Stimulated activated naive CD8-positive, alpha-beta T cell treated with anti-CD3 and anti-CD28 coated beads, Interleukin-15, Interleukin-2, amounts not matched to agents 100 ng/mL and 50 ng/mL, for 24 hours (primary cell): ENCODE results near the gene IFNAR1.

ENCODE experiments used
- H3K27ac Mint-ChIP-seq: one replicate; pipeline ENCODE4 v1.8.0; 2021; ENCODE audit warnings: mild to moderate bottlenecking, mixed read lengths
- H3K27me3 Mint-ChIP-seq: one replicate; pipeline ENCODE4 v1.8.0; 2021; ENCODE audit warnings: mixed read lengths
- H3K36me3 Mint-ChIP-seq: one replicate; pipeline ENCODE4 v1.8.0; 2021; ENCODE audit warnings: low read depth, mixed read lengths
- H3K4me1 Mint-ChIP-seq: one replicate; pipeline ENCODE4 v1.8.0; 2021; ENCODE audit warnings: low read depth, mixed read lengths
- H3K4me3 Mint-ChIP-seq: one replicate; pipeline ENCODE4 v1.8.0; 2021; ENCODE audit warnings: mild to moderate bottlenecking, mixed read lengths
- H3K9me3 Mint-ChIP-seq: one replicate; pipeline ENCODE4 v1.8.0; 2021; ENCODE audit warnings: mixed read lengths

Gene IFNAR1

DNA sequence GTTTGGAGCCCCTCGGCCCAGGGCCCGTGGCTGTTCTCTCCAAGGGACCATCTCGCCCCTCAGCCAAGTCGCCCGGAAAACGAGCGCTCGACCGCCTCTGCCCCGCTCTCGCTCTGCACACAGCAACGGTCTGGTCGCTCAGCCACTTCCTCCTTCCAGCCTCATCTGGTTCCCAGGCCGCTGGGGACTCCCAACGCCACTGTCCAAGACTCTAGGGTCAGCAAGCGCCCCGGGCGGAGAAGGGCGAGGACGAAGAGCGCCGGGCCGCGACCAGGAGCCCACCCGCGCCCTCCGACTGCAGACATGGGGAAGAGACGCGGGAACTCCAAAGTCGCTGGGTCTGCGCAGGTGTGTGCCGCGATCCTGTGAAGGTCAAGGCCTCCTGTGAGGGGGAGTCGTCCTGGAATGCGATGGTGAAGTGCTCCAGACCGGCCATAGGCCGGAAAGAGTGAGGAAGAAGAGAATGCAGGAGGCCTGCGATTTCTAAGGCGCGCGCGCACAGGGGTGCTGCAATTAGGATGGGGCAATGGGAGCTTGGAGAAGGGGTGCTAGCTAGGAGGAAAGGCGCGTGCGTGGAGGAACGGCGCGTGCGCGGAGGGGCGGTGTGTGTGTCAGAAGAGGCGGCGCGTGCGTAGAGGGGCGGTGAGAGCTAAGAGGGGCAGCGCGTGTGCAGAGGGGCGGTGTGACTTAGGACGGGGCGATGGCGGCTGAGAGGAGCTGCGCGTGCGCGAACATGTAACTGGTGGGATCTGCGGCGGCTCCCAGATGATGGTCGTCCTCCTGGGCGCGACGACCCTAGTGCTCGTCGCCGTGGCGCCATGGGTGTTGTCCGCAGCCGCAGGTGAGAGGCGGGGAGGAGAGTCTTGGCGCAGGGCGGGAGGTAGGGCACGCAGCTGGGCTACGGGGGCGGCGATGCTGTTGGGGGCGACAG is at the start of gene IFNAR1:
Gene IFNAR1 (plus strand): TSS at position 680 of the 931 bp plus-strand sequence. CDS start 86 bp downstream, at position 766.
- Mint-ChIP-seq H3K27ac (no peak within 1 kb of the TSS), H3K36me3 (no peaks in the 10 kb centered on the region), H3K4me1 (peaks cover under 1% of the 10 kb centered on the region), H3K4me3 (no peak within 1 kb of the TSS), H3K9me3 (no peaks in the 10 kb centered on the region), H3K27me3 (no peaks in the 10 kb centered on the region)

- H3K9me3 Mint-ChIP-seq, result peaks cover 4% of the 10 kb centered on the region
- no peaks in the 10 kb centered on the region for H3K27me3 Mint-ChIP-seq
- H3K27ac Mint-ChIP-seq, result no peak overlapping the region
- H3K4me1 Mint-ChIP-seq, result peaks cover 2% of the 10 kb centered on the region
- H3K4me3 Mint-ChIP-seq, result no peak overlapping the region
- peaks cover 67% of the 10 kb centered on the region for H3K36me3 Mint-ChIP-seq
Observed at GRCh38 chr21:33278721-33279120, 46.0 kb upstream of the IFNAR1 start.

GRCh38 chr21:33279330-33279820 is 45.4 kb upstream of the IFNAR1 start:
- H3K27ac Mint-ChIP-seq, result no peak overlapping the region
- no peaks in the 10 kb centered on the region for H3K27me3 Mint-ChIP-seq
- peaks cover 4% of the 10 kb centered on the region for H3K9me3 Mint-ChIP-seq
- H3K4me3 Mint-ChIP-seq, result no peak overlapping the region
- no peaks in the 10 kb centered on the region for H3K4me1 Mint-ChIP-seq
- H3K36me3 Mint-ChIP-seq, result peaks cover 67% of the 10 kb centered on the region

DNA sequence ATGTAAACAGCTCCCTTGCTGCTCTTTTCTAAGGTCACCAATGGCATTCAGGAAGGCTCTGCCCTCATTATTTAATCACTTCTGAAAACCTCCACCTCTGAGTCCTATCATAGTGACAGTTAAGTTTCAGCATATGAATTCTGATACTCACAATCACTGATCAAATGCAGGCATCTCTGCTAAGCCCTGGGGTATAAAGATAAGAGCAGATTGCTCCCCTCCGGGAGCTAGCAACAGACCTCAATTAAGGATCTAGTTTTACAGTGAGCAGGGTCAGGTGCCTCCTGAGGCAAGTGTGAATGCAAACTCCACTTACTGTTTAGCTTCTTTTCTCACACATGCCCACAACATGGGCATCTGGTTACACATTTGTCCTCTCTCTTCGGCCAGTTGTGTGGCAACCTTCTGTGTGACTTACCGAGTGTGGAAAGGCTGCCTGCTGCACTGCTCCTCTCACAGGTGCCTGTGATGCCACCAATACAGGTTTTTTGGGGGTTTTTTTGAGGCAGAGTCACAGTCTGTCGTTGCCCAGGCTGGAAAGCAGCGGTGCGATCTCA is 43.6 kb upstream of the IFNAR1 start:
- no peak overlapping the region for H3K4me3 Mint-ChIP-seq
- no peaks in the 10 kb centered on the region for H3K27me3 Mint-ChIP-seq
- no peaks in the 10 kb centered on the region for H3K4me1 Mint-ChIP-seq
- H3K27ac Mint-ChIP-seq, result no peak overlapping the region
- H3K9me3 Mint-ChIP-seq, result peaks cover 4% of the 10 kb centered on the region
- peaks cover 71% of the 10 kb centered on the region for H3K36me3 Mint-ChIP-seq

DNA sequence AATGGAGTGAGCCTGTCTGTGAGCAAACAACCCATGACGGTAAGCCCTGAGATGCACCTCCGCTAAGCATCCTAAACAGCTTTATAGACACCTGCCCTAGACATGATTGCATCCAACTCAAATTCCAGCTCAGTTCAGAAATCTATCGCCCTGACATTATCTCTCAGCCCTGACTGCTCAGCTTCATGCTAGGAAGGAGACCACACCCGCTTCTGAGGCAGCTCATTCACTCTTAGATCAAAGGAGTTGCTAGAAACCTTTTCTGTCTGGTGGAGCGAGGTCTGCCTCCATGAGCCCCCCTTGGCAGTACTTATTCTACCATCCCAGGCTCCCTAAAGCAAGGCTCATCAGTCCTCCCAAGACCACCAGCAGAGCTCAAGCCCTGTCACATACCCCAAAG is 41.6 kb upstream of the IFNAR1 start:
- Mint-ChIP-seq H3K4me1 (no peaks in the 10 kb centered on the region), H3K36me3 (peaks cover 67% of the 10 kb centered on the region), H3K27me3 (no peaks in the 10 kb centered on the region), H3K27ac (no peak overlapping the region), H3K9me3 (peaks cover 4% of the 10 kb centered on the region), H3K4me3 (no peak overlapping the region)

DNA sequence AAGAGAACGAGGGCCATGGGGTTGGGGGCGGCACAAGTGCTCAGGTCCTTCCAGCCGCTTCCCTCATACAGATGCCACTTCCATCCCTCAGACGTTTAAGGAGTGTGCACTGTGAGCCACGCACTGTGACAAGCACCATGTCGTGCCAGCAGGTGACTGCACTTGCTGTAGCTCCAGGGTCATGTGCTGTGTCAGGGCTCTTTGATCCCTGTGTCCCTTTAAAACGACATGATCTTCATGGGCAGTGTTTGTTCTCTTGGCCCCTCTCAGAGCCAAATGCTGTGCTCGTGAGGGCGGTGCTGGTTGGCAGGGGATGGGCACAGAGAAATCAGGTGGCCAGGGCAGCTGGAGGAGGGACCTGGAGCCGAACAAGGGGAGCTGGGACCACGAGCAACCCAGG is 38.7 kb upstream of the IFNAR1 start:
- H3K36me3 Mint-ChIP-seq, result peaks cover 48% of the 10 kb centered on the region
- no peaks in the 10 kb centered on the region for H3K9me3 Mint-ChIP-seq
- no peaks in the 10 kb centered on the region for H3K27me3 Mint-ChIP-seq
- H3K4me1 Mint-ChIP-seq, result no peaks in the 10 kb centered on the region
- H3K27ac Mint-ChIP-seq, result no peak overlapping the region
- H3K4me3 Mint-ChIP-seq, result no peak overlapping the region

DNA sequence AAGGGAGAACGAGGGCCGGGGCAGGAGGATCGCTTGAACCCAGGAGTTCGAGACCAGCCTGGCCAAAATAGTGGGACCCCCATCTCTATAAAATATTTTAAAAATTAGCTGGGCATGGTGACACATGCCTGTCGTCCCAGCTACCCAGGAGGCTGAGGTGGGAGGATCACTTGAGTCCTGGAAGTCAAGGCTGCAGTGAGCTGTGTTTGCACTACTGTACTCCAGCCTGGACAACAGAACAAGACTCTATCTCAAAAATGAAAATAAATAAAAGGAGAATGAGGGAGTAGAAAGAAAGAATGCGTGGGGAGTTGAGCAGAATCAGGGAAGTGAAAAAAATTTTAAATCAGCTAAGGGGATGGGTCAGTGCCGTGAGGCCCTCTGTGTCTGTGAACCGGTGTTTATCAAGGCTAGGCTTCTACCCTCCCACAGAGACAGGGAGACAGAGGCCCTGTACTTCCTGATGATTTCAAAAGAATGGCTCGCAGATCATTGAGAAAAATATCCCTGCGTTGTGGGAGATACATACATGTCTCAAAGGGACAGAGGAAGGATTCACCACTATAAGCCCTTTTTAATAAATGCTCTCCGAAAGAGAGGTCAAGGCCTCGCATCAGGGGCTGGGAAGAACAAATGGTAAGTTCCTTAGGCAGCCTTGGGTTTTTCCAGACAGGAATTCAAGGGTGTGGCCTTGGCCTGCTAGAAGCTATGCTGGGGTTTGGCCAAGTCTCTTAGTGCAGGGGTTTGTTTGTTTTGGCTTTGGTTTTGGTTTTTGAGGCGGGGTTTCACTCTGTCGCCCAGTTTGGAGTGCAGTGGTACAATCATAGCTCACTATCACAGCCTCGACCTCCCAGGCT is 37.9 kb upstream of the IFNAR1 start:
- Mint-ChIP-seq H3K4me3 (no peak overlapping the region), H3K27ac (no peak overlapping the region)

DNA sequence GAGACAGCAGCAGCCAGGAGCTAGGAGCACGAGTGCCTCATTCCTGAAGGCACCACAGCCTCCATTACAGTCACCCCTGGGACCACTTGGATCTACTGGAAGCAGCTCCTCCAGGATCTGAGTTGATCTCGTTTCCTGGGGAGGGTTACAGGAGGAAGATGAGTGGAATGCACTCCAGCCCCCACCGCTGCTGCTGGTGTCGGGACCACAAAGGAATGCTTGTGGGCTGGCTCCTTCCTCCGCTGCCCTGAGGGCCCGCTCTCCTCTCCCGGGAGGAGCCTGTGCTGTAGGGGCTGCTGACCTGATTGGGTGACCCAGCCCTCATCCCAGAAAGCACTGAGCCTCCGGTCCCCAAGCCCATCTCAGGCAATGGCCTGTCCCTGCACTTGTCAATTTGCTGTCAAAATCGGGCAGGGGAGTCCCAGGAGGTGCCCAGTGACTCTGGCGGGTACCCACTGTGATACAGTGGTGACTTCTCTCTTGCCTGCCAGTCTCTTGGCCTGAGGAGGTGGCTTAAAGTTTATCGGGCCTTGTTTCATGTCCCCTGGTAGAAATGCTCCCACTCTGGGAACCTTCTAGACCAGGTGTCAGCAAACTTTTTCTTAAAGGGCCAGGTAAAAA is 35.5 kb upstream of the IFNAR1 start:
- Mint-ChIP-seq H3K36me3 (peaks cover 47% of the 10 kb centered on the region), H3K9me3 (no peaks in the 10 kb centered on the region)

More for the DNA sequence above, 37.9 kb upstream of the IFNAR1 start:
- H3K4me1 Mint-ChIP-seq, result no peaks in the 10 kb centered on the region
- no peaks in the 10 kb centered on the region for H3K9me3 Mint-ChIP-seq
- peaks cover 48% of the 10 kb centered on the region for H3K36me3 Mint-ChIP-seq
- H3K27me3 Mint-ChIP-seq, result no peaks in the 10 kb centered on the region

DNA sequence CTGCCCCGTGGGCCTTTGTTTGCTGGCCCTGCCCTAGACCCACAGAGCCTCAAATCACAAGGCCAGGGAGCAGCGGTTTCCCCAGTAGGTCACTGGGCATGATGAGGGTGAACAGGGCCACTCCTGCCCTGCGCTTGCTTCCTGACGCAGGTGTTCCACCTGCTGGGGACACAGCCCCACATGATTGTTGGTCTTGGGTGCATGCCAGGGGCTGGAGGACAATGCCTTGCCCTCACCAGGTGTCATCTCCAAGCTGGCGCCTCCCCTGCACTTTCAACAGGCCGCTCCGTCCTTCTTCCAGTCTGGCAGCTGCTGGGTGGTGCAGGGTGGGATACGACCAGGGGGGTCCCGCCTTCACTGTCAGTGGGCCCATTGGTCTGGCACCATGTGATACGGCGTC is 34.3 kb upstream of the IFNAR1 start:
- Mint-ChIP-seq H3K27ac (no peak overlapping the region), H3K4me1 (peaks cover 7% of the 10 kb centered on the region), H3K4me3 (no peak overlapping the region), H3K27me3 (no peaks in the 10 kb centered on the region), H3K9me3 (no peaks in the 10 kb centered on the region), H3K36me3 (peaks cover 42% of the 10 kb centered on the region)

More for the DNA sequence above, 35.5 kb upstream of the IFNAR1 start:
- Mint-ChIP-seq H3K27me3 (no peaks in the 10 kb centered on the region), H3K4me1 (peaks cover 7% of the 10 kb centered on the region), H3K27ac (no peak overlapping the region), H3K4me3 (no peak overlapping the region)

DNA sequence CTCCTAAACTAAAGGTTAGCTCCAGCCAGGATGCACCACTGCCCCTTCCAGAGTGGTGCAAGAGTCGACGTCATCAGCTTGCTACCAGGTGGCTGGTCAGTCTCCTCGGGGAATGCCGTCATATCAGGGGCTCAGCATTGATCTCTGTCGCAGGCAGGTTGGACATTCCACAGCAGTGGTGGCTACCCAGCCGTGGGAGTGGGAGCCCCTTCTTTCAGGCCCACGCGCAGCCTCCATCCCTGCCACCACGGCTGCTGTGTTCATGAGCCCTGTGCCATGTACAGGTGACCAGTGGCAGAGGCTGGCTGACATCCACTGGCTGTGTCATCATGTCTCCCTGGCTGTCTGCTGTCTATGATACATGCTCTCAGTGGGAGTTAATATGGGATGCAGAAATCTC is 33.1 kb upstream of the IFNAR1 start:
- H3K27ac Mint-ChIP-seq, result no peak overlapping the region
- H3K36me3 Mint-ChIP-seq, result peaks cover 44% of the 10 kb centered on the region
- no peaks in the 10 kb centered on the region for H3K27me3 Mint-ChIP-seq
- H3K9me3 Mint-ChIP-seq, result no peaks in the 10 kb centered on the region
- no peak overlapping the region for H3K4me3 Mint-ChIP-seq
- peaks cover 7% of the 10 kb centered on the region for H3K4me1 Mint-ChIP-seq

GRCh38 chr21:33292724-33293123 is 32.0 kb upstream of the IFNAR1 start:
- Mint-ChIP-seq H3K36me3 (peaks cover 45% of the 10 kb centered on the region), H3K27me3 (no peaks in the 10 kb centered on the region), H3K4me1 (peaks cover 15% of the 10 kb centered on the region), H3K27ac (no peak overlapping the region), H3K9me3 (no peaks in the 10 kb centered on the region), H3K4me3 (no peak overlapping the region)

DNA sequence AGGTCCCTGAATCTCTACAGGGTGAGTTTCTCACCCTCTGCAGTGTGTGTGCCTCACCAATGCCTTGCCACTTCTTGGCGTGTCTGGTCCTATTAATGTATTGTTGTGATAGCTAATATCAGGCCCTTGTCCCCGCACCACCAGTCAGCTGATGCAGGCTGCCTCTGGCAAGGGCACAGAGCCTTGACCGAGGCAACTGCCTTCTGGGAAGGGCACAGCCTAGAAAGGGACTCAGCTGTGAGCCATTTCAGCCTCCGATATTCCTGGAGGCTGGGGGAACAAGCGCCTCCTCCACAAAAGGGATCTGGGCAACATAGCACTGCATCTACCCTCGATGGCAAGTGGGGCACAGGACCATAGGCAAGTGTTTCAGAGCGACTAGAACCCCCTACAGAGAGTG is 31.6 kb upstream of the IFNAR1 start:
- no peak overlapping the region for H3K27ac Mint-ChIP-seq
- no peaks in the 10 kb centered on the region for H3K27me3 Mint-ChIP-seq
- no peaks in the 10 kb centered on the region for H3K9me3 Mint-ChIP-seq
- peaks cover 19% of the 10 kb centered on the region for H3K4me1 Mint-ChIP-seq
- H3K36me3 Mint-ChIP-seq, result peaks cover 42% of the 10 kb centered on the region
- H3K4me3 Mint-ChIP-seq, result no peak overlapping the region

- peak overlapping the region; percentile 17 for H3K27ac Mint-ChIP-seq
- H3K9me3 Mint-ChIP-seq, result no peaks in the 10 kb centered on the region
- H3K27me3 Mint-ChIP-seq, result no peaks in the 10 kb centered on the region
- peaks cover 35% of the 10 kb centered on the region for H3K36me3 Mint-ChIP-seq
- H3K4me1 Mint-ChIP-seq, result peaks cover 23% of the 10 kb centered on the region
- H3K4me3 Mint-ChIP-seq, result no peak overlapping the region
Observed at GRCh38 chr21:33293811-33294216, 31.0 kb upstream of the IFNAR1 start.

- H3K27ac Mint-ChIP-seq, result no peak overlapping the region
- peaks cover 45% of the 10 kb centered on the region for H3K4me1 Mint-ChIP-seq
- no peaks in the 10 kb centered on the region for H3K27me3 Mint-ChIP-seq
- H3K4me3 Mint-ChIP-seq, result no peak overlapping the region
- H3K9me3 Mint-ChIP-seq, result no peaks in the 10 kb centered on the region
- peaks cover 33% of the 10 kb centered on the region for H3K36me3 Mint-ChIP-seq
Observed at GRCh38 chr21:33296156-33296555, 28.6 kb upstream of the IFNAR1 start.
